ENCODE results near the gene PTCHD1. TPM values are rescaled to one million over a fixed set of nuclear protein-coding genes. Genes with fewer than 3 reads are reported as not detected.

PTCHD1 gene
- total RNA-seq, 2 experiments from 2014 or later: not detected

DNA sequence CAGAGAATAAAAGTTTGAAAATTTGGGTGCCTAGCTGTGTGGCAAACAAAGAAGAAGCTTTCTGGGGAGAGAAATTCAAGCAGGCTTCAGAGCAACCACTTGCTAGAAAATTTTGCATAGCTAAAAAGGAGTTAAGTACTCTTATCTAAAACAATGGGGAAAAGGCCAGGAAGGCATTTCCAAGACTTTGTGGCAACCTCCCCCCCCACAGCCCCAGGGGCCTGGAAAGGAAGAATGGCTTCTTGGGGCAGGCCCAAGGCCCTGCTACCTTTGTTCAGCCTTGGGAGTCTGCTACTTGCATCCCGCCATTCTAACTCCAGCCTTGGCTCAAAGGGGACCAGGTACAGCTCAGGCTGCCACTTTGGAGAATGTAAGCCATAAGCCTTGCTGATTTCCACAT lies 102.2 kb downstream of the PTCHD1 start:
- Mint-ChIP-seq H3K4me1 (ENCODE audit: low read depth) (no peaks in the 10 kb centered on the region), H3K4me3 (no peak overlapping the region), H3K36me3 (ENCODE audit: low read depth) (no peaks in the 10 kb centered on the region), H3K27me3 (ENCODE audit: low read depth) (no peaks in the 10 kb centered on the region), H3K9me3 (ENCODE audit: insufficient read depth) (no peaks in the 10 kb centered on the region), H3K27ac (no peak overlapping the region)
- ATAC-seq (no peak), DNase-seq (no peak)
- CTCF ChIA-PET: interaction anchor here (0.7 kb wide), 1 partner anchor 689 kb away, joined by 3 read pairs; no protein-coding TSS in a partner anchor
- POLR2A ChIA-PET: no interaction called here

DNA sequence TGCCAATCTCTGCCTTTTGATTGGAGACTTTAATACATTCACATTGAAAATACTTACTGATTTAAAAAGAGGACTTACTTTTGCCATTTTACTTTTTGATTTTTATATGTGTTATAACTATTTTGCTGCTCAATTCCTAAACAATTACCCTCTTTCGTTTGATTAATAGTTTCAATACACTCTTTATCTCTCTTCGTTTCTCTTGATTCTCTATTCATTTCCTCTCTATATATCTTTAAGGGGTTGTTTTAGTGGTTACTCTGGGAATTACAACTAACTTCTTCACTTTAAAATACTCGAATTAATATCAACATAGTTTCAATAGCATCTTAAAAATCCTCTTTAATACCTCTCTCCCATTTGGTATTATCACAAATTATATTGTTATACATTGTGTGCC lies 116.6 kb downstream of the PTCHD1 start:
- ChIA-PET CTCF (no interaction called here), POLR2A (no interaction called here)
- Mint-ChIP-seq H3K27ac (no peak overlapping the region), H3K27me3 (ENCODE audit: low read depth) (no peaks in the 10 kb centered on the region), H3K4me3 (no peak overlapping the region), H3K36me3 (ENCODE audit: low read depth) (no peaks in the 10 kb centered on the region), H3K4me1 (ENCODE audit: low read depth) (no peaks in the 10 kb centered on the region), H3K9me3 (ENCODE audit: insufficient read depth) (no peaks in the 10 kb centered on the region)
- no peak for DNase-seq
- ATAC-seq: no peak

Data from activated CD8-positive, alpha-beta T cell treated with anti-CD3 and anti-CD28 coated beads, Interleukin-2, amount 10 ng/mL, durations not matched to agents 7 days and 5 days (primary cell).